ENCODE measurements around the gene SKI. TPM values are rescaled to one million over a fixed set of nuclear protein-coding genes. Genes with fewer than 3 reads are reported as not detected.
A peak's percentile ranks its signal among the peaks of the same experiment; 100 is the strongest.

Gene SKI
- total RNA-seq, 1 donor from 2014 or later: 66.2 TPM

DNA sequence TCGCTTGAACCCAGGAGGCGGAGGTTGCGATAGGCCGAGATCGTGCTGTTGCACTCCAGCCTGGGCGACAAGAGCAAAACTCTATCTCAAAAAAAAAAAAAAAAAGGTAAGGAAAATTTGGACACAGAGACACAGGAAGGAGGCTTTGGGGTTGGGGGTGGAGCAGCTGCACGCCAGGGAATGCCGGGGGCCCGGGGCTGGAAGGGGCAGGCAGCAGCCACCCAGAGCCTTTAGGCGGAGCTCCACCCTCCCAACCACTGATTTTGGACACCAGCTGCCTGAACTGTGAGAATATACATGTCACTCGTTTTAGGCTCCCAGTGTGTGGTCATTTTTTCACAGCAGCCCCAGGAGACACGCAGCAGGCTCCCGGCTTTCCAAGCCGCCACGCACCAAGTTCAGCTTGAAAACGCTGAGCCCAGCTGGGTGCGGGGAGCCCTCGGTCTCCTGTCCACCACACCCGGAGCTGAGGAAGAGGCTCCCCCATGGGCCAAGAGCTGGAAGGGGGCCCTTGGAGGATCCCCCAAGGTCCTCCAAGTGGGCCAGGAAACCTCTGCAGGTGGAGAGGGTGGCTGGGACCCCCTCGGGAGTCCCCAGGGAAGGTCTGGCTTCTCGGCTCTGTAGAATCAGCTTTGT, 27.7 kb upstream of the SKI start:
- H3K36me3 Mint-ChIP-seq (ENCODE audit: low read depth, unreplicated experiment): no peaks in the 10 kb centered on the region
- no peak overlapping the region for H3K4me3 Mint-ChIP-seq (ENCODE audit: unreplicated experiment)
- FAIRE-seq (no peak), DNase-seq (ENCODE audit: low read depth) (no peak)
- Histone ChIP-seq H3K9ac (ENCODE audit: low read length) (no peak overlapping the region), H2AFZ (ENCODE audit: low read depth, low read length) (no peak overlapping the region), H3K36me3 (ENCODE audit: insufficient read depth, low read length) (no peaks in the 10 kb centered on the region), H4K20me1 (ENCODE audit: insufficient read depth, low read length) (no peaks in the 10 kb centered on the region), H3K27me3 (ENCODE audit: insufficient read depth, low read length) (no peaks in the 10 kb centered on the region), H3K4me2 (ENCODE audit: low read length) (peak overlapping the region; percentile 8), H3K9me3 (ENCODE audit: insufficient read depth, low read depth, low read length) (no peaks in the 10 kb centered on the region), H3K79me2 (ENCODE audit: insufficient read depth, low read length) (peaks cover 3% of the 10 kb centered on the region), H3K4me3 (ENCODE audit: insufficient read depth, low read depth, low read length) (no peak overlapping the region), H3K27ac (ENCODE audit: low read depth, low read length) (no peak overlapping the region), H3K4me1 (ENCODE audit: insufficient read depth, low read length) (peaks cover 17% of the 10 kb centered on the region)
- no peaks in the 10 kb centered on the region for H3K9me3 Mint-ChIP-seq (ENCODE audit: unreplicated experiment)
- no peak for TF ChIP-seq EZH2 (IDR thresholded peaks at IDR 0.05; ENCODE audit: insufficient read depth, low read length)
- TF ChIP-seq, protein P1, sequence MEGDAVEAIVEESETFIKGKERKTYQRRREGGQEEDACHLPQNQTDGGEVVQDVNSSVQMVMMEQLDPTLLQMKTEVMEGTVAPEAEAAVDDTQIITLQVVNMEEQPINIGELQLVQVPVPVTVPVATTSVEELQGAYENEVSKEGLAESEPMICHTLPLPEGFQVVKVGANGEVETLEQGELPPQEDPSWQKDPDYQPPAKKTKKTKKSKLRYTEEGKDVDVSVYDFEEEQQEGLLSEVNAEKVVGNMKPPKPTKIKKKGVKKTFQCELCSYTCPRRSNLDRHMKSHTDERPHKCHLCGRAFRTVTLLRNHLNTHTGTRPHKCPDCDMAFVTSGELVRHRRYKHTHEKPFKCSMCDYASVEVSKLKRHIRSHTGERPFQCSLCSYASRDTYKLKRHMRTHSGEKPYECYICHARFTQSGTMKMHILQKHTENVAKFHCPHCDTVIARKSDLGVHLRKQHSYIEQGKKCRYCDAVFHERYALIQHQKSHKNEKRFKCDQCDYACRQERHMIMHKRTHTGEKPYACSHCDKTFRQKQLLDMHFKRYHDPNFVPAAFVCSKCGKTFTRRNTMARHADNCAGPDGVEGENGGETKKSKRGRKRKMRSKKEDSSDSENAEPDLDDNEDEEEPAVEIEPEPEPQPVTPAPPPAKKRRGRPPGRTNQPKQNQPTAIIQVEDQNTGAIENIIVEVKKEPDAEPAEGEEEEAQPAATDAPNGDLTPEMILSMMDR (IDR thresholded peaks at IDR 0.05; ENCODE audit: insufficient read depth, low read depth, low read length): no peak
- no peaks in the 10 kb centered on the region for H3K27me3 Mint-ChIP-seq (ENCODE audit: low read depth, unreplicated experiment)
- H3K4me1 Mint-ChIP-seq (ENCODE audit: low read depth, unreplicated experiment): peaks cover 4% of the 10 kb centered on the region
- no peak overlapping the region for H3K27ac Mint-ChIP-seq (ENCODE audit: unreplicated experiment)

DNA sequence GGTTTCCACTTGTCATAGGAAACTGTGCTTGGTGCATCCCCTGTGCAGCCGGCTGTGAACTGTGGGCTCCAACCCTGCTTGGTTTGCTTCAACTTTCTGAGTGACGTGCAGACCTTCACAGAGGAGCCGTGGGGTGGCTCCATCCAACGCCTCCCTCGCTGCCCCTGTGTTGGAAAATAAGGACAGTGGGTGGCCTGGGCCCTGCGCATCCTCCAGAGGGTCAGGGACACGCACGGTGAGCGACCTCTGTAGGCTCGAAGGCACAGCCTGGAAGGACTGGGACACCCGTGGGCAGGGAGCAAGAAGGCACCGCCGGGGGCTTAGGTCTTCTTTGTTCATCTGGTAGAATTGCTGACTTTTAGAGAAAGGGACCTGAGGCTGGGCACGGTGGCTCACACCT, 27.1 kb upstream of the SKI start:
- no peak overlapping the region for H2AFZ ChIP-seq (ENCODE audit: low read depth, low read length)
- H3K9ac ChIP-seq (ENCODE audit: low read length): no peak overlapping the region
- peaks cover 4% of the 10 kb centered on the region for H3K4me1 Mint-ChIP-seq (ENCODE audit: low read depth, unreplicated experiment)
- H3K9me3 Mint-ChIP-seq (ENCODE audit: unreplicated experiment): no peaks in the 10 kb centered on the region
- H3K27ac ChIP-seq (ENCODE audit: low read depth, low read length): no peak overlapping the region
- no peak overlapping the region for H3K4me2 ChIP-seq (ENCODE audit: low read length)
- TF ChIP-seq EZH2 (IDR thresholded peaks at IDR 0.05; ENCODE audit: insufficient read depth, low read length): no peak
- TF ChIP-seq, protein P1 (IDR thresholded peaks at IDR 0.05; ENCODE audit: insufficient read depth, low read depth, low read length): no peak
- H3K4me3 Mint-ChIP-seq (ENCODE audit: unreplicated experiment): no peak overlapping the region
- H3K4me1 ChIP-seq (ENCODE audit: insufficient read depth, low read length): peaks cover 23% of the 10 kb centered on the region
- no peaks in the 10 kb centered on the region for H3K36me3 Mint-ChIP-seq (ENCODE audit: low read depth, unreplicated experiment)
- H4K20me1 ChIP-seq (ENCODE audit: insufficient read depth, low read length): no peaks in the 10 kb centered on the region
- no peaks in the 10 kb centered on the region for H3K36me3 ChIP-seq (ENCODE audit: insufficient read depth, low read length)
- H3K27me3 Mint-ChIP-seq (ENCODE audit: low read depth, unreplicated experiment): no peaks in the 10 kb centered on the region
- H3K4me3 ChIP-seq (ENCODE audit: insufficient read depth, low read depth, low read length): no peak overlapping the region
- H3K27ac Mint-ChIP-seq (ENCODE audit: unreplicated experiment): no peak overlapping the region
- no peaks in the 10 kb centered on the region for H3K27me3 ChIP-seq (ENCODE audit: insufficient read depth, low read length)
- H3K9me3 ChIP-seq (ENCODE audit: insufficient read depth, low read depth, low read length): no peaks in the 10 kb centered on the region
- DNase-seq (ENCODE audit: low read depth) (no peak), FAIRE-seq (no peak)
- peaks cover 3% of the 10 kb centered on the region for H3K79me2 ChIP-seq (ENCODE audit: insufficient read depth, low read length)

DNA sequence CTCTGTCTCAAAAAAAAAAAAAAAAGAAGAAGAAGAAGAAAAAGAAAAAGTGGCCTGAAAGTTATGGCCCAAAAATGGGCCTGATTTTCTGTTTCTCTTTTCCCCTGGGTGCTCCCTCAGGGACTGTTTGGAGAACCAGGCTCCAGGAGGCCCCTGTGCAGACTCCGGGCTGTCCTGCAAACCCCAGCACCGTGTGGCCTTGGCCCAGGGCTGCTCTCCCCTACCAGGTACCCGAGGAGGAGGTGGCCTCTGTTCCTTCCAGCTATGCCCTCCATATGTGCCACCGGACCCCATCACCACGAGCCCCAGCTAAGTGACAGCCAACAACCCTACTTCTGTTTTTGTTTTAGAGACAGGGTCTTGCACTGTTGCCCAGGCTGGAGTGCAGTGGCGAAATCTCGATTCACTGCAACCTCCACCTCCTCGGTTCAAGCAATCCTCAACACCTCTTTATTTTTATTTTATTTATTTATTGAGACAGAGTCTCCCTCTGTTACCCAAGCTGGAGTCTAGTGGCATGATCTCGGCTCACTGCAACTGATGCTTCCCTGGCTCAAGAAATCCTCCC, 26.0 kb upstream of the SKI start:
- no peak for TF ChIP-seq EZH2 (IDR thresholded peaks at IDR 0.05; ENCODE audit: insufficient read depth, low read length)
- TF ChIP-seq, protein P1 (IDR thresholded peaks at IDR 0.05; ENCODE audit: insufficient read depth, low read depth, low read length): no peak
- no peak for FAIRE-seq
- DNase-seq (ENCODE audit: low read depth): no peak
- Histone ChIP-seq H3K36me3 (ENCODE audit: insufficient read depth, low read length) (no peaks in the 10 kb centered on the region), H3K79me2 (ENCODE audit: insufficient read depth, low read length) (peaks cover 3% of the 10 kb centered on the region), H3K4me3 (ENCODE audit: insufficient read depth, low read depth, low read length) (no peak overlapping the region), H3K27me3 (ENCODE audit: insufficient read depth, low read length) (no peaks in the 10 kb centered on the region), H3K9ac (ENCODE audit: low read length) (no peak overlapping the region), H3K4me1 (ENCODE audit: insufficient read depth, low read length) (peaks cover 25% of the 10 kb centered on the region), H3K27ac (ENCODE audit: low read depth, low read length) (no peak overlapping the region), H3K9me3 (ENCODE audit: insufficient read depth, low read depth, low read length) (no peaks in the 10 kb centered on the region), H3K4me2 (ENCODE audit: low read length) (no peak overlapping the region), H2AFZ (ENCODE audit: low read depth, low read length) (no peak overlapping the region), H4K20me1 (ENCODE audit: insufficient read depth, low read length) (no peaks in the 10 kb centered on the region)
- H3K27ac Mint-ChIP-seq (ENCODE audit: unreplicated experiment): no peak overlapping the region
- H3K36me3 Mint-ChIP-seq (ENCODE audit: low read depth, unreplicated experiment): no peaks in the 10 kb centered on the region
- peaks cover 4% of the 10 kb centered on the region for H3K4me1 Mint-ChIP-seq (ENCODE audit: low read depth, unreplicated experiment)
- H3K9me3 Mint-ChIP-seq (ENCODE audit: unreplicated experiment): no peaks in the 10 kb centered on the region
- H3K4me3 Mint-ChIP-seq (ENCODE audit: unreplicated experiment): no peak overlapping the region
- peaks cover 3% of the 10 kb centered on the region for H3K27me3 Mint-ChIP-seq (ENCODE audit: low read depth, unreplicated experiment)

Data from astrocyte (in vitro differentiated cells and primary cell).